ENCODE results near the gene RAB2B. TPM values are rescaled to one million over a fixed set of nuclear protein-coding genes. Genes with fewer than 3 reads are reported as not detected.

Gene RAB2B
- total RNA-seq, 1 donor from 2014 or later: 30.2 TPM

- no peak overlapping the region for H3K4me3 Mint-ChIP-seq
- peaks cover 25% of the 10 kb centered on the region for H3K36me3 Mint-ChIP-seq (ENCODE audit: low read depth)
- no peak overlapping the region for H3K27ac Mint-ChIP-seq (ENCODE audit: unreplicated experiment)
- no peaks in the 10 kb centered on the region for H3K27me3 Mint-ChIP-seq (ENCODE audit: low read depth)
- no peaks in the 10 kb centered on the region for H3K9me3 Mint-ChIP-seq
- no peak for DNase-seq (ENCODE audit: low read depth, low spot score)
- peaks cover 20% of the 10 kb centered on the region for H3K4me1 Mint-ChIP-seq
- TF ChIP-seq CTCF (conservative IDR thresholded peaks at IDR 0.05): no peak
Measured at GRCh38 chr14:21431126-21431525, 45.6 kb downstream of the RAB2B start.

- no peak for TF ChIP-seq CTCF (conservative IDR thresholded peaks at IDR 0.05)
- peak overlapping the region; percentile 19 for H3K27ac Mint-ChIP-seq (ENCODE audit: unreplicated experiment)
Measured at GRCh38 chr14:21428930-21429329, 47.8 kb downstream of the RAB2B start.

GRCh38 chr14:21426692-21427091, 50.1 kb downstream of the RAB2B start:
- H3K4me1 Mint-ChIP-seq: no peaks in the 10 kb centered on the region
- no peak overlapping the region for H3K4me3 Mint-ChIP-seq
- no peak for DNase-seq (ENCODE audit: low read depth, low spot score)
- H3K27me3 Mint-ChIP-seq (ENCODE audit: low read depth): no peaks in the 10 kb centered on the region
- peaks cover 26% of the 10 kb centered on the region for H3K36me3 Mint-ChIP-seq (ENCODE audit: low read depth)
- TF ChIP-seq CTCF (conservative IDR thresholded peaks at IDR 0.05): no peak
- no peaks in the 10 kb centered on the region for H3K9me3 Mint-ChIP-seq
- H3K27ac Mint-ChIP-seq (ENCODE audit: unreplicated experiment): no peak overlapping the region

More at GRCh38 chr14:21428930-21429329, 47.8 kb downstream of the RAB2B start:
- DNase-seq (ENCODE audit: low read depth, low spot score): no peak
- Mint-ChIP-seq H3K4me3 (no peak overlapping the region), H3K27me3 (ENCODE audit: low read depth) (no peaks in the 10 kb centered on the region), H3K4me1 (no peaks in the 10 kb centered on the region), H3K9me3 (no peaks in the 10 kb centered on the region), H3K36me3 (ENCODE audit: low read depth) (peaks cover 27% of the 10 kb centered on the region)

- H3K36me3 Mint-ChIP-seq (ENCODE audit: low read depth): peaks cover 9% of the 10 kb centered on the region
- H3K27me3 Mint-ChIP-seq (ENCODE audit: low read depth): no peaks in the 10 kb centered on the region
- DNase-seq (ENCODE audit: low read depth, low spot score): no peak
- H3K4me1 Mint-ChIP-seq: no peaks in the 10 kb centered on the region
- H3K27ac Mint-ChIP-seq (ENCODE audit: unreplicated experiment): no peak overlapping the region
- no peaks in the 10 kb centered on the region for H3K9me3 Mint-ChIP-seq
- no peak overlapping the region for H3K4me3 Mint-ChIP-seq
- TF ChIP-seq CTCF (conservative IDR thresholded peaks at IDR 0.05): no peak
Measured at GRCh38 chr14:21419528-21419927, 57.2 kb downstream of the RAB2B start.

GRCh38 chr14:21415329-21415728, 61.4 kb downstream of the RAB2B start:
- no peak overlapping the region for H3K27ac Mint-ChIP-seq (ENCODE audit: unreplicated experiment)
- no peak overlapping the region for H3K4me3 Mint-ChIP-seq
- DNase-seq (ENCODE audit: low read depth, low spot score): no peak
- peaks cover 19% of the 10 kb centered on the region for H3K36me3 Mint-ChIP-seq (ENCODE audit: low read depth)
- no peaks in the 10 kb centered on the region for H3K9me3 Mint-ChIP-seq
- TF ChIP-seq CTCF (conservative IDR thresholded peaks at IDR 0.05): no peak
- no peaks in the 10 kb centered on the region for H3K4me1 Mint-ChIP-seq
- no peaks in the 10 kb centered on the region for H3K27me3 Mint-ChIP-seq (ENCODE audit: low read depth)
